Smooth muscle cell (in vitro differentiated cells): ENCODE data around the gene MCEMP1. TPM values are rescaled to one million over a fixed set of nuclear protein-coding genes. Genes with fewer than 3 reads are reported as not detected.

ENCODE experiments used
- DNase-seq: peaks from one replicate; lab custom pipeline; 2025; ENCODE audit not compliant: unreplicated experiment; lab: John Stamatoyannopoulos, UW
- H2AFZ ChIP-seq: fragments of 200-600 bp; sonication (generic); 2 replicates; pipeline ENCODE4 v1.6.0; 2016; ENCODE audit warnings: antibody characterized with exemption, low read depth, mild to moderate bottlenecking
- H3F3A ChIP-seq: fragments of 200-600 bp; sonication (generic); 2 replicates; pipeline ENCODE4 v1.6.0; 2017; ENCODE audit warnings: antibody characterized with exemption, low read depth
- H3K27ac ChIP-seq: fragments of 200-600 bp; sonication (generic); 2 replicates; pipeline ENCODE4 v1.5.1; 2016; ENCODE audit warnings: low read depth, mild to moderate bottlenecking
- H3K27me3 ChIP-seq: fragments of 200-600 bp; sonication (generic); 2 replicates; pipeline ENCODE4 v1.6.1; 2016; ENCODE audit warnings: low read depth, mild to moderate bottlenecking
- H3K36me3 ChIP-seq: fragments of 200-600 bp; sonication (generic); 2 replicates; pipeline ENCODE4 v1.5.1; 2016; ENCODE audit warnings: low read depth
- H3K4me1 ChIP-seq: fragments of 200-600 bp; sonication (generic); 2 replicates; pipeline ENCODE4 v1.5.1; 2016; ENCODE audit warnings: low read depth
- H3K4me2 ChIP-seq: fragments of 200-600 bp; sonication (generic); 2 replicates; pipeline ENCODE4 v1.6.0; 2016; ENCODE audit warnings: mild to moderate bottlenecking
- H3K4me3 ChIP-seq: fragments of 200-600 bp; sonication (generic); 2 replicates; pipeline ENCODE4 v1.5.1; 2016; ENCODE audit warnings: mild to moderate bottlenecking
- H3K79me2 ChIP-seq: fragments of 200-600 bp; sonication (generic); 2 replicates; pipeline ENCODE4 v1.6.0; 2016; ENCODE audit warnings: low read depth, mild to moderate bottlenecking
- H3K9ac ChIP-seq: fragments of 200-600 bp; sonication (generic); 2 replicates; pipeline ENCODE4 v1.6.0; 2016; ENCODE audit warnings: low read depth
- H3K9me3 ChIP-seq: fragments of 200-600 bp; sonication (generic); replicated peaks from 2 replicates; pipeline ENCODE4 v1.5.1; 2016; ENCODE audit warnings: low read depth
- H4K20me1 ChIP-seq: fragments of 200-600 bp; sonication (generic); 2 replicates; pipeline ENCODE4 v1.6.0; 2016; ENCODE audit warnings: low read depth
- CTCF ChIP-seq: fragments of 200-600 bp; sonication (generic); IDR thresholded peaks from 2 replicates; pipeline ENCODE4 v1.5.1; 2017; ENCODE audit warnings: borderline replicate concordance, mild to moderate bottlenecking, antibody characterized with exemption; ENCODE audit not compliant: insufficient read depth, poor library complexity, severe bottlenecking
- WGBS: methylation state at CpG from one replicate; pipeline ENCODE4 v1.1.7; 2016; ENCODE audit warnings: low lambda C conversion rate; 5-methylcytosine and 5-hydroxymethylcytosine counted together
- polyA plus RNA-seq: library from polyadenylated mRNA; unstranded; fragments of >200 nt; fragmentation: Nextera tagmentation; extraction: Ambion mirVana; gene quantifications from 2 replicates; pipeline ENCODE4 v1.2.1, GENCODE V29; 2016
- total RNA-seq: library from RNA; depleted of rRNA; stranded (reverse); fragments of >200 nt; gene quantifications from 2 replicates; pipeline ENCODE4 v1.2.3, GENCODE V29; 2014

Gene MCEMP1
- total and polyA plus RNA-seq, 2 experiments from 2014 or later = not detected

- Histone ChIP-seq H3K4me1 (no peaks in the 10 kb centered on the region), H3K27me3 (peaks cover 65% of the 10 kb centered on the region), H3K9me3 (no peaks in the 10 kb centered on the region), H3F3A (no peaks in the 10 kb centered on the region), H3K27ac (no peak overlapping the region), H3K79me2 (no peaks in the 10 kb centered on the region), H4K20me1 (no peaks in the 10 kb centered on the region), H2AFZ (no peak overlapping the region), H3K9ac (no peak overlapping the region), H3K4me2 (no peak overlapping the region), H3K36me3 (no peaks in the 10 kb centered on the region), H3K4me3 (no peak overlapping the region)
- no peak for TF ChIP-seq CTCF
- WGBS = 41% methylated on average over 16 of the region's 16 CpGs
- DNase-seq = no peak
Observed at GRCh38 chr19:7729211-7729610, 52.3 kb downstream of the MCEMP1 start.

Other genes with a start within 250 kb of the MCEMP1 start
- gene PEX11G, start 188.1 kb upstream of the MCEMP1 start, total RNA-seq = 3.8 TPM in 1 of 2 replicates, not detected in the other
- gene PEX11G, start 188.1 kb upstream of the MCEMP1 start, polyA plus RNA-seq = 4.3 and 6.4 TPM in 2 replicates
- 47.9 and 67.2 TPM in 2 replicates for gene ZNF358, start 161.0 kb upstream of the MCEMP1 start, total RNA-seq
- 34.4 and 40.8 TPM in 2 replicates for gene ZNF358, start 161.0 kb upstream of the MCEMP1 start, polyA plus RNA-seq
- 5.5 and 9.8 TPM in 2 replicates for gene MCOLN1, start 154.5 kb upstream of the MCEMP1 start, total RNA-seq
- gene MCOLN1, start 154.5 kb upstream of the MCEMP1 start, polyA plus RNA-seq = 19.2 and 35.2 TPM in 2 replicates
- 40.7 and 55.6 TPM in 2 replicates for gene PNPLA6, start 141.4 kb upstream of the MCEMP1 start, total RNA-seq
- 22.3 and 40.0 TPM in 2 replicates for gene PNPLA6, start 141.4 kb upstream of the MCEMP1 start, polyA plus RNA-seq
- 1.5 and 1.8 TPM in 2 replicates for gene CAMSAP3, start 81.2 kb upstream of the MCEMP1 start, total RNA-seq
- gene CAMSAP3, start 81.2 kb upstream of the MCEMP1 start, polyA plus RNA-seq = 1.4 and 10.7 TPM in 2 replicates
- gene XAB2, start 47.5 kb upstream of the MCEMP1 start, total RNA-seq = 26.9 and 36.3 TPM in 2 replicates
- 26.9 and 34.2 TPM in 2 replicates for gene XAB2, start 47.5 kb upstream of the MCEMP1 start, polyA plus RNA-seq
- gene PET100, start 47.3 kb upstream of the MCEMP1 start, total RNA-seq = 14.5 and 22.1 TPM in 2 replicates
- gene PET100, start 47.3 kb upstream of the MCEMP1 start, polyA plus RNA-seq = 354 and 386 TPM in 2 replicates
- gene PCP2, start 43.4 kb upstream of the MCEMP1 start, total RNA-seq = not detected in 2 replicates
- 0.35 and 0.56 TPM in 2 replicates for gene PCP2, start 43.4 kb upstream of the MCEMP1 start, polyA plus RNA-seq
- 11.6 and 17.8 TPM in 2 replicates for gene STXBP2, start 40.0 kb upstream of the MCEMP1 start, total RNA-seq
- gene STXBP2, start 40.0 kb upstream of the MCEMP1 start, polyA plus RNA-seq = 32.7 and 67.2 TPM in 2 replicates
- not detected in 2 replicates for gene RETN, start 8.0 kb upstream of the MCEMP1 start, total RNA-seq
- not detected in 2 replicates for gene RETN, start 8.0 kb upstream of the MCEMP1 start, polyA plus RNA-seq
- 61.4 and 61.8 TPM in 2 replicates for gene TRAPPC5, start 3.7 kb downstream of the MCEMP1 start, total RNA-seq
- gene TRAPPC5, start 3.7 kb downstream of the MCEMP1 start, polyA plus RNA-seq = 166 and 174 TPM in 2 replicates
- gene FCER2, start 25.0 kb downstream of the MCEMP1 start, total RNA-seq = not detected in 2 replicates
- gene FCER2, start 25.0 kb downstream of the MCEMP1 start, polyA plus RNA-seq = not detected in 2 replicates
- gene CLEC4G, start 55.0 kb downstream of the MCEMP1 start, total RNA-seq = not detected in 2 replicates
- gene CLEC4G, start 55.0 kb downstream of the MCEMP1 start, polyA plus RNA-seq = not detected in 2 replicates
- gene CD209, start 70.4 kb downstream of the MCEMP1 start, total RNA-seq = not detected in 2 replicates
- not detected in 2 replicates for gene CD209, start 70.4 kb downstream of the MCEMP1 start, polyA plus RNA-seq
- gene CLEC4M, start 86.2 kb downstream of the MCEMP1 start, total RNA-seq = not detected in 2 replicates
- not detected in 2 replicates for gene CLEC4M, start 86.2 kb downstream of the MCEMP1 start, polyA plus RNA-seq
- 8.8 and 10.9 TPM in 2 replicates for gene EVI5L, start 153.1 kb downstream of the MCEMP1 start, total RNA-seq
- 15.9 and 21.2 TPM in 2 replicates for gene EVI5L, start 153.1 kb downstream of the MCEMP1 start, polyA plus RNA-seq
- 0.13 TPM in 1 of 2 replicates, not detected in the other for gene PRR36, start 197.3 kb downstream of the MCEMP1 start, total RNA-seq
- gene PRR36, start 197.3 kb downstream of the MCEMP1 start, polyA plus RNA-seq = 0.57 and 2.5 TPM in 2 replicates
- 7.6 and 7.8 TPM in 2 replicates for gene LRRC8E, start 211.4 kb downstream of the MCEMP1 start, total RNA-seq
- 6.3 and 7.4 TPM in 2 replicates for gene LRRC8E, start 211.4 kb downstream of the MCEMP1 start, polyA plus RNA-seq
- 6.7 and 8.2 TPM in 2 replicates for gene MAP2K7, start 226.8 kb downstream of the MCEMP1 start, total RNA-seq
- gene MAP2K7, start 226.8 kb downstream of the MCEMP1 start, polyA plus RNA-seq = 9.2 and 13.1 TPM in 2 replicates
- gene TGFBR3L, start 237.7 kb downstream of the MCEMP1 start, total RNA-seq = 18.7 and 20.7 TPM in 2 replicates
- gene TGFBR3L, start 237.7 kb downstream of the MCEMP1 start, polyA plus RNA-seq = 44.0 and 46.6 TPM in 2 replicates
- 9.5 and 18.2 TPM in 2 replicates for gene SNAPC2, start 243.2 kb downstream of the MCEMP1 start, total RNA-seq
- gene SNAPC2, start 243.2 kb downstream of the MCEMP1 start, polyA plus RNA-seq = 35.0 and 35.3 TPM in 2 replicates
- 4.8 and 6.0 TPM in 2 replicates for gene CTXN1, start 249.0 kb downstream of the MCEMP1 start, total RNA-seq
- 25.4 and 26.0 TPM in 2 replicates for gene CTXN1, start 249.0 kb downstream of the MCEMP1 start, polyA plus RNA-seq